ENCODE data around the gene SCNM1. TPM values are rescaled to one million over a fixed set of nuclear protein-coding genes. Genes with fewer than 3 reads are reported as not detected.

The SCNM1 gene, protein sequence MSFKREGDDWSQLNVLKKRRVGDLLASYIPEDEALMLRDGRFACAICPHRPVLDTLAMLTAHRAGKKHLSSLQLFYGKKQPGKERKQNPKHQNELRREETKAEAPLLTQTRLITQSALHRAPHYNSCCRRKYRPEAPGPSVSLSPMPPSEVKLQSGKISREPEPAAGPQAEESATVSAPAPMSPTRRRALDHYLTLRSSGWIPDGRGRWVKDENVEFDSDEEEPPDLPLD
- total RNA-seq (2014; rRNA removed; shearing (Covaris generic)) (26.3 and 27.1 TPM in 2 replicates), polyA plus RNA-seq (2016; fragmentation: Nextera tagmentation; extraction: Ambion mirVana) (88.9 and 92.3 TPM in 2 replicates)
- long read RNA-seq, transcript SCNM1-202 (7 exons, 2,016 nt), result major isoform, 14 of 31 reads
- long read RNA-seq, transcript SCNM1-201 (7 exons, 869 nt), result minor isoform, 5 of 31 reads
- long read RNA-seq, partial matches to known transcripts, result 1 of 31 reads
- long read RNA-seq, other reads (novel, unspliced or antisense), result 11 of 31 reads

DNA sequence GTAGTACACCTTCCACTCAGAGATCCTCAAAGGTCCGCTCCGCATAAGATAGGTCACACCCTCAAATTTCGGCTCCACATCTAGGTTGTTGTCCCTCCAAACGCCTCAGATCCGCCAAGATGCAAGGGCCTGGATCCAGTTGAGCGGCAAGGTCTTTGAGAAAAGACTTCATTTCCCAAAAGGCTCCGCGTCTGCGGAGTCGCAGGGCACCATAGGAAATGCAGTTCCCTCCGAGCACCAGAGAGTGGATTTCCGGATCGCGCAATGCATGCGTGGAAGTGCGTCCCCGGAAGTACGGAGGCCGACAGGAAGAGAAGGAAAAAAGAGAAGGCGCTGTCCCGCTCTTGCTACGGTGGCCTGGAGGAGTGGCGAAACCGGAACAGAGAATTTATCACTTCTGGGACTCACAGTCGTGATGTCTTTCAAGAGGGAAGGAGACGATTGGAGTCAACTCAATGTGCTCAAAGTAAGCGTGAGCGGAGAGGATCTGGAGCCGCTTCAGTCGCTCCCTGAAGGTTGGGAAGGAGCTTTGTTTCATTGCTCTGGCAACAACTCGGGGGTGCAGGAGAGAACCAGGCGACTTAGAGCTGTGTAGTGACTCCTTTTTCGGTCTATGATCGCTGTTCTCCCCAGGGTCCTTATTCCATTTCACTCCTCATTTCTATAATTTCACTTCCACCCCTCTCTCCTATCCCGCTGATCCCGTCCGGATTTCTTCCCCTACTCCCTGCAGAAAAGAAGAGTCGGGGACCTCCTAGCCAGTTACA, at the start of gene SCNM1, which contains the start of gene LYSMD1:
SCNM1 (plus strand) TSS at position 407 of the 767 bp plus-strand sequence; CDS start at position 416, 9 bp downstream.
LYSMD1 (minus strand) TSS at position 165 of the 767 bp plus-strand sequence. CDS start 644 bp downstream, outside the sequence.
- Histone ChIP-seq H2AFZ (peak within 1 kb of the TSS; percentile 45), H4K20me1 (replicated peaks; ENCODE audit: insufficient read depth) (no peaks in the 10 kb centered on the region), H3F3A (replicated peaks; ENCODE audit: low read depth) (0 out of 2 replicates have a peak, but pooled peaks cover 5% of the 10 kb centered on the region), H3K27me3 (ENCODE audit: insufficient read depth) (no peaks in the 10 kb centered on the region), H3K36me3 (ENCODE audit: insufficient read depth) (peaks cover 9% of the 10 kb centered on the region; the same call in 1 of the 2 replicates), H3K4me1 (ENCODE audit: insufficient read depth) (peaks cover 12% of the 10 kb centered on the region), H3K4me2 (peak within 1 kb of the TSS; percentile 87), H3K9me2 (ENCODE audit: insufficient read depth) (no peaks in the 10 kb centered on the region), H3K27ac (ENCODE audit: low read depth) (peak within 1 kb of the TSS; percentile 64), H3K79me2 (replicated peaks; ENCODE audit: insufficient read depth) (peaks cover 8% of the 10 kb centered on the region), H3K4me3 (peak within 1 kb of the TSS; percentile 66)
- peaks cover 43% of the 10 kb centered on the region for H3K36me3 Mint-ChIP-seq (ENCODE audit: low read depth)
- H3K9me3 Mint-ChIP-seq, result peaks cover 3% of the 10 kb centered on the region; the same call in 1 of the 3 replicates
- peak; percentile 99 for DNase-seq (ENCODE audit: low spot score)
- peaks cover 9% of the 10 kb centered on the region for H3K27me3 Mint-ChIP-seq (ENCODE audit: insufficient read depth, low read depth, poor library complexity)
- H3K4me3 Mint-ChIP-seq, result peak within 1 kb of the TSS; percentile 97
- ATAC-seq, result peak; percentile 94
- H3K27ac Mint-ChIP-seq, result peak within 1 kb of the TSS; percentile 95
- peaks cover 16% of the 10 kb centered on the region for H3K4me1 Mint-ChIP-seq
- TF ChIP-seq STAT1 (IDR thresholded peaks at IDR 0.05; ENCODE audit: unreplicated experiment) (no peak), CREB1 (CRISPR knock-in tag; IDR thresholded peaks at IDR 0.05; ENCODE audit: low read depth) (peak; percentile 86), POLR2AphosphoS5 (IDR thresholded peaks at IDR 0.05; ENCODE audit: low read depth) (peak; percentile 69)
- TF ChIP-seq, protein P1, sequence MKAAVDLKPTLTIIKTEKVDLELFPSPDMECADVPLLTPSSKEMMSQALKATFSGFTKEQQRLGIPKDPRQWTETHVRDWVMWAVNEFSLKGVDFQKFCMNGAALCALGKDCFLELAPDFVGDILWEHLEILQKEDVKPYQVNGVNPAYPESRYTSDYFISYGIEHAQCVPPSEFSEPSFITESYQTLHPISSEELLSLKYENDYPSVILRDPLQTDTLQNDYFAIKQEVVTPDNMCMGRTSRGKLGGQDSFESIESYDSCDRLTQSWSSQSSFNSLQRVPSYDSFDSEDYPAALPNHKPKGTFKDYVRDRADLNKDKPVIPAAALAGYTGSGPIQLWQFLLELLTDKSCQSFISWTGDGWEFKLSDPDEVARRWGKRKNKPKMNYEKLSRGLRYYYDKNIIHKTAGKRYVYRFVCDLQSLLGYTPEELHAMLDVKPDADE (IDR thresholded peaks at IDR 0.05), result peak; percentile 100

DNA sequence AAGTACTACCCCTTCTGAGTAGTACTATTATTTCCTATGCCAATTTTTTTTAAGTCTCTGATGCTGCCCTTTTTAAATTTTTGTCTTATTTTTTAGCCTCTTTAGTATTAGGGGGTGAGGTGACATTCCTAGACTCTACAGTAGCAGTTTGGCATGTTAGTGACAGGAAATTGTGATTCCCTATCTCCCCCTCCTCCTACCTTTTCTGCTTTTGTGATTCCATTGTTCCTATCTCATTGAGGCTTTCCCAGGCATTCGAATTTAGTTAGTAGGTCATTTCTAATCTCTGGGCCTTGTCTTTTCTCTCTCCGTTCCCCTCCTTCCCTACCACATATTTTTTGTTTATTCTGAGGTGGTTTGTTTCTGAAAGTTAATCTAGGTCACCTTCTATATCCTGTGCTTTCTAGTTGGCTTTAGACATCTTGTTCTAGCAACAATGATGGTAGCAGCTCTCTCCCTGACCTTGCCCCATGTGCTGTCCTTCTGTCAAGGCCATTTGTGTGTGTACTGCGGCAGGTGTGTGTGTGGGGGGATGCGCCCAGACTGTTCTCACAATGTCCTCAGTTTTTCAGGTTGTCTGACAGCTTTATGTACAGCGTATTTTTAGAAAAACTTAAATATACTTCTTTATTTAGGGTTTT, 41.1 kb upstream of the SCNM1 start:
- no peak overlapping the region for H3K4me3 Mint-ChIP-seq
- TF ChIP-seq, protein P1 (IDR thresholded peaks at IDR 0.05), result no peak
- TF ChIP-seq, protein P2, sequence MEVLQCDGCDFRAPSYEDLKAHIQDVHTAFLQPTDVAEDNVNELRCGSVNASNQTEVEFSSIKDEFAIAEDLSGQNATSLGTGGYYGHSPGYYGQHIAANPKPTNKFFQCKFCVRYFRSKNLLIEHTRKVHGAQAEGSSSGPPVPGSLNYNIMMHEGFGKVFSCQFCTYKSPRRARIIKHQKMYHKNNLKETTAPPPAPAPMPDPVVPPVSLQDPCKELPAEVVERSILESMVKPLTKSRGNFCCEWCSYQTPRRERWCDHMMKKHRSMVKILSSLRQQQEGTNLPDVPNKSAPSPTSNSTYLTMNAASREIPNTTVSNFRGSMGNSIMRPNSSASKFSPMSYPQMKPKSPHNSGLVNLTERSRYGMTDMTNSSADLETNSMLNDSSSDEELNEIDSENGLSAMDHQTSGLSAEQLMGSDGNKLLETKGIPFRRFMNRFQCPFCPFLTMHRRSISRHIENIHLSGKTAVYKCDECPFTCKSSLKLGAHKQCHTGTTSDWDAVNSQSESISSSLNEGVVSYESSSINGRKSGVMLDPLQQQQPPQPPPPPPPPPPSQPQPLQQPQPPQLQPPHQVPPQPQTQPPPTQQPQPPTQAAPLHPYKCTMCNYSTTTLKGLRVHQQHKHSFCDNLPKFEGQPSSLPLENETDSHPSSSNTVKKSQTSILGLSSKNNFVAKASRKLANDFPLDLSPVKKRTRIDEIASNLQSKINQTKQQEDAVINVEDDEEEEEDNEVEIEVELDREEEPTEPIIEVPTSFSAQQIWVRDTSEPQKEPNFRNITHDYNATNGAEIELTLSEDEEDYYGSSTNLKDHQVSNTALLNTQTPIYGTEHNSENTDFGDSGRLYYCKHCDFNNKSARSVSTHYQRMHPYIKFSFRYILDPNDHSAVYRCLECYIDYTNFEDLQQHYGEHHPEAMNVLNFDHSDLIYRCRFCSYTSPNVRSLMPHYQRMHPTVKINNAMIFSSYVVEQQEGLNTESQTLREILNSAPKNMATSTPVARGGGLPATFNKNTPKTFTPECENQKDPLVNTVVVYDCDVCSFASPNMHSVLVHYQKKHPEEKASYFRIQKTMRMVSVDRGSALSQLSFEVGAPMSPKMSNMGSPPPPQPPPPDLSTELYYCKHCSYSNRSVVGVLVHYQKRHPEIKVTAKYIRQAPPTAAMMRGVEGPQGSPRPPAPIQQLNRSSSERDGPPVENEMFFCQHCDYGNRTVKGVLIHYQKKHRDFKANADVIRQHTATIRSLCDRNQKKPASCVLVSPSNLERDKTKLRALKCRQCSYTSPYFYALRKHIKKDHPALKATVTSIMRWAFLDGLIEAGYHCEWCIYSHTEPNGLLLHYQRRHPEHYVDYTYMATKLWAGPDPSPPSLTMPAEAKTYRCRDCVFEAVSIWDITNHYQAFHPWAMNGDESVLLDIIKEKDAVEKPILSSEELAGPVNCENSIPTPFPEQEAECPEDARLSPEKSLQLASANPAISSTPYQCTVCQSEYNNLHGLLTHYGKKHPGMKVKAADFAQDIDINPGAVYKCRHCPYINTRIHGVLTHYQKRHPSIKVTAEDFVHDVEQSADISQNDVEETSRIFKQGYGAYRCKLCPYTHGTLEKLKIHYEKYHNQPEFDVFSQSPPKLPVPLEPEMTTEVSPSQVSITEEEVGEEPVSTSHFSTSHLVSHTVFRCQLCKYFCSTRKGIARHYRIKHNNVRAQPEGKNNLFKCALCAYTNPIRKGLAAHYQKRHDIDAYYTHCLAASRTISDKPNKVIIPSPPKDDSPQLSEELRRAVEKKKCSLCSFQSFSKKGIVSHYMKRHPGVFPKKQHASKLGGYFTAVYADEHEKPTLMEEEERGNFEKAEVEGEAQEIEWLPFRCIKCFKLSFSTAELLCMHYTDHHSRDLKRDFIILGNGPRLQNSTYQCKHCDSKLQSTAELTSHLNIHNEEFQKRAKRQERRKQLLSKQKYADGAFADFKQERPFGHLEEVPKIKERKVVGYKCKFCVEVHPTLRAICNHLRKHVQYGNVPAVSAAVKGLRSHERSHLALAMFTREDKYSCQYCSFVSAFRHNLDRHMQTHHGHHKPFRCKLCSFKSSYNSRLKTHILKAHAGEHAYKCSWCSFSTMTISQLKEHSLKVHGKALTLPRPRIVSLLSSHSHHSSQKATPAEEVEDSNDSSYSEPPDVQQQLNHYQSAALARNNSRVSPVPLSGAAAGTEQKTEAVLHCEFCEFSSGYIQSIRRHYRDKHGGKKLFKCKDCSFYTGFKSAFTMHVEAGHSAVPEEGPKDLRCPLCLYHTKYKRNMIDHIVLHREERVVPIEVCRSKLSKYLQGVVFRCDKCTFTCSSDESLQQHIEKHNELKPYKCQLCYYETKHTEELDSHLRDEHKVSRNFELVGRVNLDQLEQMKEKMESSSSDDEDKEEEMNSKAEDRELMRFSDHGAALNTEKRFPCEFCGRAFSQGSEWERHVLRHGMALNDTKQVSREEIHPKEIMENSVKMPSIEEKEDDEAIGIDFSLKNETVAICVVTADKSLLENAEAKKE (CRISPR knock-in tag; IDR thresholded peaks at IDR 0.05), result no peak

More for the DNA sequence above, 41.1 kb upstream of the SCNM1 start:
- Mint-ChIP-seq H3K27ac (peak overlapping the region; percentile 9; the same call in 1 of the 2 replicates), H3K4me1 (peaks cover 20% of the 10 kb centered on the region), H3K9me3 (no peaks in the 10 kb centered on the region), H3K36me3 (ENCODE audit: low read depth) (no peaks in the 10 kb centered on the region), H3K27me3 (ENCODE audit: insufficient read depth, low read depth, poor library complexity) (peaks cover 8% of the 10 kb centered on the region)
- Histone ChIP-seq H3K27ac (ENCODE audit: low read depth) (no peak overlapping the region), H3K27me3 (ENCODE audit: insufficient read depth) (no peaks in the 10 kb centered on the region), H3K4me2 (peak overlapping the region; percentile 49), H3K79me2 (replicated peaks; ENCODE audit: insufficient read depth) (no peaks in the 10 kb centered on the region), H4K20me1 (replicated peaks; ENCODE audit: insufficient read depth) (no peaks in the 10 kb centered on the region), H3K9me2 (ENCODE audit: insufficient read depth) (no peaks in the 10 kb centered on the region), H3K4me1 (ENCODE audit: insufficient read depth) (peaks cover 12% of the 10 kb centered on the region), H3K36me3 (ENCODE audit: insufficient read depth) (no peaks in the 10 kb centered on the region), H2AFZ (peak overlapping the region; percentile 61; the same call in 1 of the 2 replicates), H3F3A (replicated peaks; ENCODE audit: low read depth) (0 out of 2 replicates have a peak, but pooled peaks cover 2% of the 10 kb centered on the region), H3K4me3 (peak overlapping the region; percentile 25; the same call in 1 of the 2 replicates)
- DNase-seq (ENCODE audit: low spot score) (peak; percentile 47), ATAC-seq (peak; percentile 37; the same call in 2 of the 3 replicates)

Data from GM23338 (cell line).